Stimulated activated CD8-positive, alpha-beta memory T cell treated with anti-CD3 and anti-CD28 coated beads, Interleukin-2, amount 100 ng/mL, for 48 hours (primary cell): Measurements from ENCODE around the gene OR5I1.
"Not testable (repeated sequence)": the region's sequence is repeated elsewhere in the genome, so short reads cannot be mapped to it uniquely, and the experiment has no call there.

Experiments
- DNase-seq, 2 donors: peaks; one replicate each; pipeline ENCODE4 v3.0.0-alpha.2; 2020; ENCODE audit warnings: low read depth in 2 of 2

OR5I1 gene

GRCh38 chr11:55936300-55936699 lies at the start of gene OR5I1:
OR5I1 (minus strand) TSS chr11:55936400; CDS start chr11:55936400, 0 bp downstream.
- no peak for DNase-seq

DNA sequence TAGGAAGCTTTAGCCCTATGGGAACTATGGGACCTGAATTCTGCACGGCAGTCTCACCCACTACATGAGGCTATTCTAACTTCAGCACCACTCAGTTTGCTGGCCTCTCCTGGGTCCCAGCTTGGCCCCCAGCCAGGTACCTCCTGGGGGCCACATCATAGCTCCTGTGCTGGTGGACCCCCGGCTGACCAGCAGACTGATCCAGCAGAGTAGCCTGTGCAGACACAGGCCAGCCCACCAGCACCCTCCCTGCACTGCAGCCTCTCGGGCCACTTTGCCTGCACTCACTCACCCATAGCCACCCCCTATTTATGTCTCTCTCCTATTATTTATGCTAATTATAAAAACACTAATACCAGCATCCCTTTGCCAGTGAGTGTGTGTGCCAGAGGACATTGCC lies 34.7 kb upstream of the OR5I1 start:
- DNase-seq, result no peak

GRCh38 chr11:55969845-55970244 lies 33.6 kb upstream of the OR5I1 start, which contains the start of gene OR10AG1:
OR10AG1 (minus strand) TSS chr11:55969945; CDS start chr11:55969907, 38 bp downstream.
- no peak for DNase-seq

GRCh38 chr11:55967914-55968313 lies 31.7 kb upstream of the OR5I1 start:
- no peak for DNase-seq

GRCh38 chr11:55966391-55966790 lies 30.2 kb upstream of the OR5I1 start:
- DNase-seq, result no peak

DNA sequence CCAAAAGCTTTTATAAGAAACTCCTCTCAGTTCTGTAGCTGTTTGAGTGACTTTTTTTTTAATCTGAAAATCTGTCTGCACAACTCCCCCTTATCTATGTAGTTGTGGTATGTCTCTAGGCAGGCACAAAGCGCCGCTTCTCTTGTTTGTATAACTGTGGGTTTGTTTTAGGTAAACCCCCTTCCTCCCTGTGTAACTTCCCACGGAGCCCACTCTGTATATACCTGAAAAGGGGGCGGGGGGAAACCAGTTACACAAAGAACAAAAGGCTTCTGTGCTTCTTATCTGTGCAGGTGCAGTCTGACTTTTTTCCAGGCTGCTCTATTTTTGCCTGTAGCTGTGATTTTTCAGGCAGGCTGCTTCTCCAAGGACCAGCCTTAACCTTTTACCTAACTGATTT lies 20.3 kb upstream of the OR5I1 start:
- DNase-seq, result no peak

- no peak for DNase-seq
Observed at GRCh38 chr11:55949330-55949729, 13.1 kb upstream of the OR5I1 start.

GRCh38 chr11:55942785-55943392 lies 6.7 kb upstream of the OR5I1 start:
- DNase-seq, result no peak

- DNase-seq, result no peak
Observed at GRCh38 chr11:55920537-55920936, 15.7 kb downstream of the OR5I1 start.

GRCh38 chr11:55914482-55914881 lies 21.7 kb downstream of the OR5I1 start, which contains the start of gene OR5W2:
OR5W2 (minus strand) TSS chr11:55914582; CDS start chr11:55914582, 0 bp downstream.
- DNase-seq, result no peak

GRCh38 chr11:55902308-55902707 lies 33.9 kb downstream of the OR5I1 start:
- DNase-seq, result no peak

- no peak for DNase-seq
Observed at GRCh38 chr11:55895216-55895615, 41.0 kb downstream of the OR5I1 start.

DNA sequence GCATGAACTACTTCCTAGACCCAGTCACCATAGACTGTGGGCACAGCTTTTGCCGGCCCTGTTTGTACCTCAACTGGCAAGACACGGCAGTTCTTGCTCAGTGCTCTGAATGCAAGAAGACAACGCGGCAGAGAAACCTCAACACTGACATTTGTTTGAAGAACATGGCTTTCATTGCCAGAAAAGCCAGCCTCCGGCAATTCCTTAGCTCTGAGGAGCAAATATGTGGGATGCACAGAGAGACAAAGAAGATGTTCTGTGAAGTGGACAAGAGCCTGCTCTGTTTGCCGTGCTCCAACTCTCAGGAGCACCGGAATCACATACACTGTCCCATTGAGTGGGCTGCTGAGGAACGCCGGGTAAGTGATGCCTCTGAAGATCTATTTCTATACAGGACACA lies 50.7 kb downstream of the OR5I1 start:
- not testable (repeated sequence) for DNase-seq
